HepG2 (cell line): ENCODE measurements around the gene CCS. TPM values are rescaled to one million over a fixed set of nuclear protein-coding genes. Genes with fewer than 3 reads are reported as not detected.
A peak's percentile ranks its signal among the peaks of the same experiment; 100 is the strongest.

ENCODE experiments used
- ARNT ChIP-seq: fragments of 450-650 bp; IDR thresholded peaks from 2 replicates; pipeline ENCODE4 v1.6.1; 2017
- ATF7-NPFF ChIP-seq: sonication (generic); formaldehyde crosslinking; IDR thresholded peaks from 2 replicates; pipeline ENCODE4 v1.8.1; 2023; ENCODE audit warnings: mild to moderate bottlenecking, low read depth, missing genetic modification reagents, moderate library complexity
- BCLAF1 ChIP-seq: fragments of 450-650 bp; IDR thresholded peaks from 2 replicates; pipeline ENCODE4 v1.6.1; 2017; ENCODE audit warnings: mild to moderate bottlenecking
- CENPT ChIP-seq: sonication (generic); formaldehyde crosslinking; IDR thresholded peaks from 2 replicates; pipeline ENCODE4 v1.8.0; 2022; ENCODE audit warnings: low read depth, mild to moderate bottlenecking, moderate library complexity, missing genetic modification reagents
- ELF3 ChIP-seq: IDR thresholded peaks from 2 replicates; pipeline ENCODE4 v1.6.1; 2016; ENCODE audit warnings: missing genetic modification reagents, missing compliant biosample characterization
- FOXK2 ChIP-seq: fragments of 450-650 bp; IDR thresholded peaks from 2 replicates; pipeline ENCODE4 v1.6.1; 2016
- GFI1 ChIP-seq: sonication (generic); formaldehyde crosslinking; IDR thresholded peaks from 2 replicates; pipeline ENCODE4 v1.5.0; 2020; ENCODE audit warnings: missing genetic modification reagents, mild to moderate bottlenecking, borderline replicate concordance
- HMG20A ChIP-seq: IDR thresholded peaks from 2 replicates; pipeline ENCODE4 v1.6.1; 2016; ENCODE audit warnings: borderline replicate concordance
- HMGA1 ChIP-seq: sonication (generic); formaldehyde crosslinking; conservative IDR thresholded peaks from 2 replicates; pipeline ENCODE4 v1.4.0; 2020; ENCODE audit warnings: missing genetic modification reagents
- HOMEZ ChIP-seq: IDR thresholded peaks from 2 replicates; pipeline ENCODE4 v1.6.1; 2016; ENCODE audit warnings: low read depth
- JUND ChIP-seq: sonication (generic); formaldehyde crosslinking; IDR thresholded peaks from 2 replicates; pipeline ENCODE4 v1.8.0; 2022; ENCODE audit warnings: mild to moderate bottlenecking, missing genetic modification reagents
- SMYD3 ChIP-seq: sonication (generic); formaldehyde crosslinking; IDR thresholded peaks from 2 replicates; pipeline ENCODE4 v1.8.1; 2023; ENCODE audit warnings: mild to moderate bottlenecking, missing genetic modification reagents
- THRA ChIP-seq: sonication (generic); formaldehyde crosslinking; IDR thresholded peaks from 2 replicates; pipeline ENCODE4 v1.4.0; 2020; ENCODE audit warnings: missing genetic modification reagents, borderline replicate concordance
- ZFP36L2 ChIP-seq: sonication (generic); formaldehyde crosslinking; IDR thresholded peaks from 2 replicates; pipeline ENCODE4 v1.4.0; 2020; ENCODE audit warnings: missing genetic modification reagents
- ZFX ChIP-seq: sonication (generic); formaldehyde crosslinking; IDR thresholded peaks from 2 replicates; pipeline ENCODE4 v1.4.0; 2020; ENCODE audit warnings: mild to moderate bottlenecking, low read depth, missing genetic modification reagents, moderate library complexity
- ZNF773 ChIP-seq: sonication (generic); formaldehyde crosslinking; IDR thresholded peaks from 2 replicates; pipeline ENCODE4 v1.4.0; 2020; ENCODE audit warnings: missing genetic modification reagents, borderline replicate concordance
- ZNF777 ChIP-seq: sonication (generic); formaldehyde crosslinking; IDR thresholded peaks from 2 replicates; pipeline ENCODE4 v1.4.0; 2020; ENCODE audit warnings: missing genetic modification reagents
- polyA plus RNA-seq, 8 experiments: library from polyadenylated mRNA; depleted of rRNA in 3 of 8; stranded (reverse) in 7 of 8; unstranded in 1 of 8; fragments of >200 nt; fragmentation: Illumina TruSeq in 4 of 8; extraction: Trizol in 4 of 8; gene quantifications; 2 replicates each; pipeline versions ENCODE4 v1.2.1 to v1.2.3, GENCODE V29; 2011 to 2016; ENCODE audit warnings: low read depth in 4 of 8, missing spikeins in 1 of 8, mixed read lengths in 1 of 8; ENCODE audit not compliant: insufficient read depth in 1 of 8
- total RNA-seq, 5 experiments: library from RNA; depleted of rRNA; stranded (reverse); fragments of >200 nt; fragmentation: Illumina TruSeq; extraction: Trizol; gene quantifications; 2 replicates each; pipeline ENCODE4 v1.2.3, GENCODE V29; 2016; ENCODE audit warnings: low read depth in 1 of 5
- TF ChIP-seq, protein P1 (sequence below): sonication (generic); formaldehyde crosslinking; IDR thresholded peaks from 2 replicates; pipeline ENCODE4 v1.8.1; 2022; ENCODE audit warnings: low read depth, mild to moderate bottlenecking, missing genetic modification reagents

The CCS gene
- total and polyA plus RNA-seq, 2 of the 13 experiments (the other 11 are each of a cell fraction or from before 2014, with no cell fraction given), result 25.4 to 44.6 TPM

- TF ChIP-seq FOXK2 (no peak), JUND (CRISPR knock-in tag) (no peak), HOMEZ (CRISPR knock-in tag) (peak; percentile 57; the same call in 1 of the 2 replicates), THRA (0 out of 2 replicates have a peak, but pooled peaks have one; percentile 1), HMG20A (no peak), ZFP36L2 (CRISPR knock-in tag) (no peak), BCLAF1 (no peak), ELF3 (CRISPR knock-in tag) (peak; percentile 41), ATF7-NPFF (CRISPR knock-in tag) (no peak), ARNT (no peak), GFI1 (CRISPR knock-in tag) (no peak), HMGA1 (CRISPR knock-in tag) (no peak), ZNF777 (CRISPR knock-in tag) (0 out of 2 replicates have a peak, but pooled peaks have one; percentile 3), ZNF773 (CRISPR knock-in tag) (no peak), SMYD3 (CRISPR knock-in tag) (no peak), CENPT (CRISPR knock-in tag) (no peak), ZFX (CRISPR knock-in tag) (peak; percentile 83)
- TF ChIP-seq, protein P1, sequence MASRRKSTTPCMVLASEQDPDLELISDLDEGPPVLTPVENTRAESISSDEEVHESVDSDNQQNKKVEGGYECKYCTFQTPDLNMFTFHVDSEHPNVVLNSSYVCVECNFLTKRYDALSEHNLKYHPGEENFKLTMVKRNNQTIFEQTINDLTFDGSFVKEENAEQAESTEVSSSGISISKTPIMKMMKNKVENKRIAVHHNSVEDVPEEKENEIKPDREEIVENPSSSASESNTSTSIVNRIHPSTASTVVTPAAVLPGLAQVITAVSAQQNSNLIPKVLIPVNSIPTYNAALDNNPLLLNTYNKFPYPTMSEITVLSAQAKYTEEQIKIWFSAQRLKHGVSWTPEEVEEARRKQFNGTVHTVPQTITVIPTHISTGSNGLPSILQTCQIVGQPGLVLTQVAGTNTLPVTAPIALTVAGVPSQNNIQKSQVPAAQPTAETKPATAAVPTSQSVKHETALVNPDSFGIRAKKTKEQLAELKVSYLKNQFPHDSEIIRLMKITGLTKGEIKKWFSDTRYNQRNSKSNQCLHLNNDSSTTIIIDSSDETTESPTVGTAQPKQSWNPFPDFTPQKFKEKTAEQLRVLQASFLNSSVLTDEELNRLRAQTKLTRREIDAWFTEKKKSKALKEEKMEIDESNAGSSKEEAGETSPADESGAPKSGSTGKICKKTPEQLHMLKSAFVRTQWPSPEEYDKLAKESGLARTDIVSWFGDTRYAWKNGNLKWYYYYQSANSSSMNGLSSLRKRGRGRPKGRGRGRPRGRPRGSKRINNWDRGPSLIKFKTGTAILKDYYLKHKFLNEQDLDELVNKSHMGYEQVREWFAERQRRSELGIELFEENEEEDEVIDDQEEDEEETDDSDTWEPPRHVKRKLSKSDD (CRISPR knock-in tag), result peak; percentile 76; the same call in 1 of the 2 replicates
Observed at GRCh38 chr11:66638177-66639065, 45.4 kb downstream of the CCS start, which contains the start of gene RBM4 (continued).
